Measurements from ENCODE around the gene PDLIM7.

Gene PDLIM7

DNA sequence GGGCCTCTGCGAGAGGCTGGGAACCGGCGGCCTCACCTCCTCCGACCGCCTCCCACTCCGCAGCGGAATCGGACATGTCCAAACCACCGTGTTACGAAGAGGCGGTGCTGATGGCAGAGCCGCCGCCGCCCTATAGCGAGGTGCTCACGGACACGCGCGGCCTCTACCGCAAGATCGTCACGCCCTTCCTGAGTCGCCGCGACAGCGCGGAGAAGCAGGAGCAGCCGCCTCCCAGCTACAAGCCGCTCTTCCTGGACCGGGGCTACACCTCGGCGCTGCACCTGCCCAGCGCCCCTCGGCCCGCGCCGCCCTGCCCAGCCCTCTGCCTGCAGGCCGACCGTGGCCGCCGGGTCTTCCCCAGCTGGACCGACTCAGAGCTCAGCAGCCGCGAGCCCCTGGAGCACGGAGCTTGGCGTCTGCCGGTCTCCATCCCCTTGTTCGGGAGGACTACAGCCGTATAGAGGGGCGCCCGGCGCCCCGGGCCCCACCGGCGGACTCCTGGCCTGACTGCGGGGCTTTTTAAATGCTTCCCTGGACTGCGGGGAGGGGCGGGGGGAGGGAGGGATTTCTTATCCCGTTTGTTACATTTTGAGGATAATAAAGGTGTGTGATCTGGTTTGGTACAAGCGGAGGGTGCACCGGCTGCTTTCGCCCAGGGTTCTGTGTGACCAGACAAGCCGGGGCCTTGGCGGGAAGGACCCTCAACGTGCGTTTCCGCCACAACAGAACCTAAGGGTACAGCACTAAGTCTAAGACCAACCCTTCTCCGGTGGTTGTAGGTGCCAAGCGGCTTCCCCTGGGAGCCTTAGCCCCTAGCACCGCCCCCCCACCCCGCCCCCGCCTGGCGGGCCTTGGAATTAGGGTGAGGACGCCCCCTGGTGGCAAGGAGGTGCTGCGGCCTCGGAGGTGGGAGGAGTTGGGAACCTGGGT, 41.5 kb downstream of the PDLIM7 start:
- peak; percentile 99 for DNase-seq

DNA sequence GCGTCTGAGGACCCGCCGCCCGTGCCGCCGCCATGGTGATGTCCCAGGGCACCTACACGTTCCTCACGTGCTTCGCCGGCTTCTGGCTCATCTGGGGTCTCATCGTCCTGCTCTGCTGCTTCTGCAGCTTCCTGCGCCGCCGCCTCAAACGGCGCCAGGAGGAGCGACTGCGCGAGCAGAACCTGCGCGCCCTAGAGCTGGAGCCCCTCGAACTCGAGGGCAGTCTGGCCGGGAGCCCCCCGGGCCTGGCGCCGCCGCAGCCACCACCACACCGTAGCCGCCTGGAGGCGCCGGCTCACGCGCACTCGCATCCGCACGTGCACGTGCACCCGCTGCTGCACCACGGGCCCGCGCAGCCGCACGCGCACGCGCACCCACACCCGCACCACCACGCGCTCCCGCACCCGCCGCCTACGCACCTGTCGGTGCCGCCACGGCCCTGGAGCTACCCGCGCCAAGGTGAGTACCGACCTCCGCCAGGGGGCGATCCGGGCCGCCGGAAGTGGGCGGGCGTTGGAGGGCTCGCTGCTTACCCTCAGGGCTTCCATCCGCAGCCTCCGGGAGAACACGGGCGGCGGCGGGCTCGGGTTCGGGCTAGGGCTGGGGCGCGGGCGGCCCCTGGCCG, 42.3 kb downstream of the PDLIM7 start:
- peak; percentile 92 for DNase-seq

DNA sequence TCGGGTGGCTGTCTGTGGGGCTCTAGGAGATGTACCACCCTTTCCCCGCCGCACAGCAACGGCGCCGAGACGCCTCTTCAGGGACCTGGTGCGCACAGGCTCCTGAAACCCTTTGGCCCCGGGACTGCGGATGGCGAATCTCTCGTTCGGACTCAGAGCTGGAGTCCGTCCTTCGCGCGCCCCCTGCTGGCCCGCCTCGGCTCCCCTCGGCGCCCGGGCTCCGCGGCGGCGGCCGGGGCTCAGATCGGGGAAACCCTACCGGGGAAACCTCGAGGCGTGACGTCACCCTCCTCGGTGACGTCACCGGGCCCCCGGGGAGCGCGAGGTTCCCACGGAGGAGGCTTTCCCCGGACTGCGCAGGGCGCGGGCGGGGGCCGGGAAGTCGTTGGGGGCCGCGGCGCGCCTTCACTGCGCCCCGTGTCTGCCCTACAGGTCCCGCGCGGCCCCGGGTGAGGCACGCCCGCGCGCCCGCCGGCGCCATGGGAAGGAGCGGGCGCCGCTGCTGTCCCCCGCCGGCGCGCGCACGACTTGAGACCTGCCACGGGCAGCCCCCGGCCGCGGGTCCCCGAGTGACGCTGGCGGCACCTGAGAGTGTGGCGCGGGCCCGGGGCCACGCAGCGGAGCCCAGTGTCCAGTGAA, 42.9 kb downstream of the PDLIM7 start:
- DNase-seq: peak; percentile 98

DNA sequence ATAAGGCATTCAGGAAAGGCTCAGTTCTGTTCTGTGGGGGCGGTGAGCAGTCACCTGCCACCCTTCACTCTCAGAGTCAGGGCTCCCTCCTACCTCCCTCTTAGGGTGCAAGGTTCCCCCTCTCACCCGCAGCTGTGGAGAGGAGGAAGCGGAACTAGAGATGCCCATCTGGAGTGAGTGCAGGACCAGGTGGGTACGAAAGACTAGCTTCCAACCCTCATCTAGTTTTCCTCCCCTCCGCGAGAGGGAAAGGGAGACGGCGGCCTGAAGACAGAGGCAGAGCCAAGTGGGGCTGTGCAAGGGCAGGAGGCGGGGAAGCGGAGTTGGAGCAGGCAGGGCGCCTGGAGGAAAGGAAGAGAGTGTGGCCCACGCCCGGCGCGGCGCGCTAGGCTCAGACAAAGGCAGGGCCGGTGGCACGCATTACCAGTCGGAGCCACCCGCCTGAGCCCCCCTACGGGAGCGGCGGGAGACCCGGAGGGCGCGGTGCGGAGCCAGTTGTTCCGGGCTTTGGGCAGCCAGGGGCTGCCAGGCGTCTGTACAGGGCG, 43.5 kb downstream of the PDLIM7 start:
- DNase-seq: no peak

DNA sequence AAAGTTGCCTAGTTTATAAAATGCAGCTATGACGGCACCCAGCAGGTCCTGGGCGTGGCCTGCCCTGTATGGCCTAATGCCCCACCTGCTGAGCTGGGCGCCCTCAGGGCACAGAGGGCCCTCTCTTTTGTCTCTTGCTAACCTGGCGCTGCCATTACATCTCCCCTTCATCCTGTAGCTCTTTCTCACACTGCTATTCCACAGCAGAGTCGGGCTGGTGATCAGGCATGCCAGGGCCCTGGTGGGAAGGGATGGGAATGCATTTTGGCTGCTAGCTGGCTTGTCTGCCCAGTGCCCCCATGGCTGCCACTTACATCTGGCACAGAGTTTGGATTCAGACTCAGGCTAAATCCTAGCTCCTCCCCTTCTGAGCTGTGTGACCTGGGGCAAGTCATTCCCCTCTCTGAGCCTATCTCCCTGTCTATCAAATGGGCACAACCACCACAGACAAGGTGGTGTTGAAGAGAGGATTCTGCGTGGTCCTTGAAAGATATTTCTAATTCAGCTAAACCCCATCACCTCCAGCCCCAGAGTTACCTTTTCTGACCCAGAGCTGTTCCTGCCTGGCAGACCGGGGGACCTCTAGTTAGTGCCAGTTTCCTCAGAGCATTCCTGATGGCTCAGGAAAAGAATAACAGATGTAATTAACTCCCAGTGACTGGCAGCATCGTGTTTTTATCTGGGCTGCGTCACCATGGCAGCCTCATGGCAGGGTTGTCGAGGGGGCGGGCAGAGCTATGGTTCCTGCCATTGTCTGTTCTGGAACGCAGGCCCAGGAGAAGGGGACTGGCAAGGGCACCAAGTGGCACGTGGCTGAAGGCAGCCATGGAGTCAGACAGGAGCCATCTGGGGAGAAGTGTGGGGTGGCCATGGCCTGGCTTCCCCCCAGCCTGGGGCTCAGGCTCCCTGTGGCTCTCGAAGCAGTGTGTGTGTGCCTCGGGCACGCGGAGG, 44.4 kb downstream of the PDLIM7 start:
- DNase-seq: no peak

DNA sequence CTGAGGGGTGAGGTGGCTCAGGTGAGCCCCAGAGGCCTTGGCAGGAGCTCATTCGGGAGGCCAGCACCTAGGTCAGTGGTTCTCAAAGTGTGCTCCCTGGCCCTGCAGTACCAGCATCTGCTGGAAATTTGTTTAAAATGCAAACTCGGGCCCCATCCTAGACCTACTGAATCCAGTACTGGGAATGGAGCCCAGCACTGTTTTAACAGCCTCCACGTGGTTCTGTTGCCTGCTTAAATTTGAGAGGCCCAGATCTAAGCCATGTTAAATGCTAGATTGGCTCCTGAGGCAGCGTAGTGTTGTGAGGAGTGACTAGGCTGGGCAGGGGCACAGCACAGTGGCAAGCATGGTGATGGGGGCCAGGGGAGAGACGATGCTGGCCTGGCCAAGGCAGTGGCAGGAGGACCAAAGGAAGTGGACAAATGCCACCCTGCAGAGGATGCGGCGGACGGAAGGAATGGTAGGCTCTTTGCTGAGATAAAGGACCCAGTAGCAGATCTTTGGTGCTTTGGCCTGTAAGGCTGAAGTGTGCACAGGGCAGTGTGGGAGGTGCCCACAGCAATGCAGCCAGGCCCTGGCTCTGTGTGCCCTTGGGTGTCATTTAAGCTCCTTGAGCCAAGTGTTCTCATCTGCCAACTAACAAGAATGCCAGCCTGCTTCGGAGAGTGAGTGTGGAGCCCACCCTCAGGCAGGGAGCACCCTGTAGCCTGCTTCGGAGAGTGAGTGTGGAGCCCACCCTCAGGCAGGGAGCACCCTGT, 46.6 kb downstream of the PDLIM7 start:
- no peak for DNase-seq

DNA sequence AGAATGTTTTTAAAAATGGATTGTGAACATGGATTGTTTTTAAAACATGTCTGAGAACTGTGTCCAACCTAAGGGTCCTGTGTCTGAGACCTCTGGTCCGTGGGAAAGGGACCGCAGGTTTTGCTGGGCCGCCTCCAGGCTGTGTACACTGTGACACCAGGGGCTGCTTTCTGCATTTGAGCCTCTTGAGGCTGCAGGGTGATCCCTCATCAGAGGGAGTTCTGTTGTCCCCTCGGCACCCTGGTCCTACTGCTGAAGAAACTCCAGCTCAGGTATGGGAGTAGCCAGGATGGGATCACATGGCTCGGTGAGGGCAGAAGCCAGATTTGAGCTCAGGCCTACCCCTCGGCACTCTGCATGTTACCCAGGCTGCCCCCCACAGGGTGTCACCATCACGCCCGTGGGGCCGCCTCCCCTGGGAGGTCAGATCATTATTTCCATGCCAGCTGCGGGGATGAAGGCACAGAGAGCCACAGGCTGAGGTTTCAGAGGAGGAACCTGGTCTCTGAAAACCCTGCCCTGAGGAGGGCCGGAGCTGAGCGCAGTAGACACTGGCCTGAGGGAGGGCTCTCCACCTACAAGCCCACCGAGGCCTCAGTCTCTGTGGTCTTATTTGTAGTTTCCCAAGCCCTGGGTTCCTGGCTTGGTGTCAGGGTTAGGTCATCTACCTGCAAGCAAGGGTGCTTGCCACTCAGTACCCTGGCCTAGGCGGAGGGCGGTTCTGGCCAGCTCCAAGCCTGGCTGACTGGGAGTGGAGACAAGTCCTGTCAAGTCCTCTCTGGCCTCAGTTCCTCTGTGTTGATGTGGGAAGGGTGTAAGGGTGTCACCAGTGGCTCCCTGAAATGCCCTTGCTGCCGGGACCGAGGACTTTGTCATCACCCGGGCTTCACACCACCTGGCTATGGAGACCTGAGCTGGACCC, 48.0 kb downstream of the PDLIM7 start:
- no peak for DNase-seq

DNA sequence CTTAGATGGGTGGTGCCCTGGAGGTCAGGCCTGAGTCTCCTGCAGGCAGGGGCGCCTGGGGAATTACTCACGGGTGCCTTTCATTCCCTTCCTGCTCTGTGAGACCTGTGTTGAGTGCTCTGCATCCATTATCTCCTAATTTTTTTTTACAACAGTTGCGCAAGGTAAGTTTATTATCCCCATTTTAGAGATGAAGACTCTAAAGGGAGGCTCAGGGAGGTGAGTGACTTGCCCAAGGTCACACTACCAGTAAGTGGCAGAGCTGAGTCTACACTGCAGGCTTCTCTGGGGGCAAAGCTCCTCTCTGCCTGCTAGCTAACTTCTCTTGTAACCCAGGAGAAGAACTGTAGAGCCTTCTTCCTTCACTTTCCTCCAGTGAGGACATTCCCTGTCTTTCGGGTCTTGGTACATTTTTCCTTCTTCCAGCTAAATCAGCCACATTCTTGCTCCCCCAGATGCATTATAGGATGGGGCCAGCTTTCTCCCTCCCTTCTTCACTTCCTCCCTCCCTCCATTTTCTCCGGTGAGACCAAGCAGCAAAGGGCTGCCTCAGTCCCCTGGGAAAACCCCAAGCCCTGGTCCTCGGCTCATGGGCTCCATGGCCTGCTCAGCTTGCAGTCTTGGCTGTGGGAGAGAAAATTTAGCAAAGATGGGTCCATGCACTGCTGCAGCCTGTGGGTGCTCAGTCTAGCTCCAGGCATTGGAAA, 49.0 kb downstream of the PDLIM7 start:
- DNase-seq: no peak

DNA sequence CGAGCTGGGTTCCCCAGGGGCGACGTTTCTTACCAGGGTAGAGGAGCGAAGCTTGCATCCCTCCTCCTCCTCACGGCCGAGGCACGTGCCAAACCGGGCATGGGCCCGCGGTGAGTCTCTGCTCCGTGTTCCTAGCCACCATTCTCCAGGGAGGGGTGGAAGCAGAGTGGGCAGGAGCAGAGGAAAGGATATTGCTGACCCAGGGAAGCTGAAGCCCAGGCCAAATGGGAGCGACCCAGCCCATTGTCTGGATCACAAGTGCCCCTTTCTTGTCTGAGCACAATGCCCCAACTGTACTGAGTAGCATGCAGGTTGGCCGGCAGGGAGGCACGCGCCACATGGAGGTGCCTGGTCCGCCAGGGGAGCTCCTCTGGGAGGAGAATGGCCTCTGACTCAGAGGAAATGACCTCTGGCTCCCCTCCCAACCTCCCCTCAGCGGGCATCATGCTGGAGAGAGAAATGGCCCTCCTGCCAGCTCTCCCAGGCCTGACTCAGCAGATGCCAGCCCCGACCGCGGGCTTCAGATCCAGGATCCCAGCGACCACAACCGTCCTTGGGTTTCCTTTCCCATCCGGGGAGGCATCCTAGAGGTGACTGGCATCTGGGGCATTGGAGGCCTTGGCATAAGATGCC, 49.7 kb downstream of the PDLIM7 start:
- no peak for DNase-seq

DNA sequence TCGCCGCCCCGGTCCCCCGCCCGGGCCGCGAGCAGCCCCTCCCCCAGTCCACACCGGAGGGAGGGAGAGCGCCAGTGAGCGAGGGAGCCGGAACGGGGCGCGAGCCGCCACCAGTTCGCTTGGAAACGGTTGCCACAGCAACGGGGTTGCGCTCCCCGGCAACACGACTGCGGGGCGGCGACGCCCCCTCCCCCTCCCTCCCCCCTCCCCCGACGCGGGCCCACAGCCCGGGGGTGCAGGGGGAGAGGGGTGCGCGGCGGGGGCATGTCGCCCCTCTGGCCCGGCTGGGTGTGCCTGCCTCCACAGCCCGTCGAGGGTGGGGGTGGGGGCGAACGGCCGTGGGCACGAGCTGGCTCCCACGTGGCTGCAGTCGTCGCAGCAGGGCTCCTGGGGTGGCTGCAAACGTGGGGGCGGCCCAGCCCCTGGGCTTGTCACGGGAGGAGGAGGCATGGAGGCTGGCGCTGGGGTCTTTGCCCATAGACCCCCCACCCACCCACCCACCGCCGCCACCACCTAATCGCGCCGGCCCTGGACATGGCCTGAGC, 50.3 kb downstream of the PDLIM7 start:
- DNase-seq: peak; percentile 76

DNA sequence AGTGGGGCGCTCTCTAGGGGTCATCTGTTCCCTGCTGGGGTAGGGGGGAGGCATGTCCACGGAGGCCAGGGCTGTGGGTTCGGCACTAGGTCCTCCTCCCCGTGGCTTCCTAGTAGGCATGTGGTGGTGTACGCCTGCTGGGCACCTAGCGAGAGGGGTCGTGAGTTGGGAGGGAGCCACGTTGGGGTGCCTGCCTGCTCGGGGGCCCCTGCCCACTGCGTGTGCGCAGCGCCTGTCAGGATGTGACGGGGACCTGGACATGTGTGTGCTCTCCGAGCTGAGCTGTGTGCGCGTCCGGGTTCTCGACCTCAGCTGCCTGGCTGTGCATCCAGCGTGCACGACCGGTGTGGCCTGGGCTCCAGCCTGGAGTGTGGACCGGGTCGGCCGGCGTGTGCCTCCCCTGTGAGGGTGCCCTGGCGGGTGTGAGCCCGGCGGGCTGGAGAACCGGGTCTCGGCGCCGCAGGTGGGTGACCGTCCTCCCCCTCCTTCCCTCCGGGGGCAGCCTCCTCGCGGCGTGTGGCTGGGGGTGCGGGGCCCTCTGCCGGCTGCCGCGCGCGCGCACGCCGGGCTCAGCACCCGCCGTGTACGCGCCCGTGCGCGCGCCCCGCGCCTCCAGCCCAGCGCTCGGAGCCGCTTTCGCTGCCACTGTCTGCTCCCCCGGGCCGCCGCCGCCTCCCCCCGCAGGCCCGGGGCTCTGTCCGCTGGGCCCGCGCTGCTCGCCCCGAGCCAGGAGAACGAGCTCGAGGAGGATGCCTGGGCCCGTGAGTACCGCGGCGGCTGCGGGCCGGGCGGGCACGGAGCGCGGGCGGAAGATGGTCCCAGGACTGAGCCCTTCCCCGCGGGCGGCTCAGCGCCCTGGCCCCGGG, 51.0 kb downstream of the PDLIM7 start, which contains the start of gene PRR7:
Gene PRR7, plus strand, starts transcription at position 615 of the 866 bp plus-strand sequence. CDS start 8,254 bp downstream, outside the sequence.
- DNase-seq: peak; percentile 63

DNA sequence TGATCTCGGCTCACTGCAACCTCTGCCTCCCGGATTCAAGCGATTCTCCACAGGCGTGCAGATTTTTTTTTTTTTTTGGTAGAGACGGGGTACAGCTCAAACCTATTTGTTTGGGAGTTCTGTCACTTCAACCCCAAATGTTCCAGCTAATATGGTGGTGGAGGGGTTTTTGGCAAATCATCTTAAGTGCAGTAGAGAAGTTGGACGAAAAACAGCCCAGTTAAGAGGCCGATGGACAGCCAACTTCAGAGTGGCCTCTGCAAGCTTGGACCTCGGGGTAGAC, 51.5 kb downstream of the PDLIM7 start:
- DNase-seq: no peak

DNA sequence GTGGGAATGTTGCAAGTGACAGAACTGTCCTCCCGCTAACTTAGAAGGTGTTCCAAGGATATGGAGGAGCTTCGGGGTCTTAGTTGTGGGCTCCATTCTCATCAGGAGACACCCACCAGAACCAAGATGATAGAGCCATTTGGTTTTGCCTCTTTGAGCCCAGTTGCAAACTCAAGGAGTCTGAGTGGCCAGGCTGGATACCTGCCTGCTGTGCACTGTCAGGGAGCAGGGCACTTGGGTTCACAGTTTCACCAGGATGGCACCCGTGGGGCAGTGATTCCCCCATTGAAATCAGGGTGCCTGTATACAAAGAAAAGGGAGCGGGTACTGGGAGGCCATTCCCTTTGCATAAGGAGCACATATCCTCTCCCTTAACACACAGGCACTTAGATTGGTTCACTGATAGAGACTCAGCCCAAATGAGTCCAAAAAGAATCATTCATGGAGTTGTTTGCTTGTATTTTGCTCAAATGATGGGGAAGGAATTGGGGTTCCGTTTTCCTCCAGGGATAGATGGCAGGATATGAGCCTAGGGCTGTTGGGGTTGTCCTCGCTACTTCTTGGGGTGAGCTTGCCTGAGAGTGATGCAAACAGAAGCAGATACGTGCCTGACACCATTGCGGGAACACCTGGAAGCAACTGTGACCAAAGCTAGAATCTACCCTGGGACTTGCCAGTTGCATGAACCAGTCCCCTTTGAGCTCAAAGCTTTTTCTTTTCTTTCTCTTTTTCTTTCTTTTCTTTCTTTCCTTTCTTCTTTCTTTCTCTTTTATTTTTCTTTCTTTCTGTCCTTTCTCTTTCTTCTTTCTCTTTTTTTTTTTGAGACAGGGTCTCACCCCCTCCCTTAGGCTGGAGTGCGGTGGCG, 52.1 kb downstream of the PDLIM7 start:
- no peak for DNase-seq

DNA sequence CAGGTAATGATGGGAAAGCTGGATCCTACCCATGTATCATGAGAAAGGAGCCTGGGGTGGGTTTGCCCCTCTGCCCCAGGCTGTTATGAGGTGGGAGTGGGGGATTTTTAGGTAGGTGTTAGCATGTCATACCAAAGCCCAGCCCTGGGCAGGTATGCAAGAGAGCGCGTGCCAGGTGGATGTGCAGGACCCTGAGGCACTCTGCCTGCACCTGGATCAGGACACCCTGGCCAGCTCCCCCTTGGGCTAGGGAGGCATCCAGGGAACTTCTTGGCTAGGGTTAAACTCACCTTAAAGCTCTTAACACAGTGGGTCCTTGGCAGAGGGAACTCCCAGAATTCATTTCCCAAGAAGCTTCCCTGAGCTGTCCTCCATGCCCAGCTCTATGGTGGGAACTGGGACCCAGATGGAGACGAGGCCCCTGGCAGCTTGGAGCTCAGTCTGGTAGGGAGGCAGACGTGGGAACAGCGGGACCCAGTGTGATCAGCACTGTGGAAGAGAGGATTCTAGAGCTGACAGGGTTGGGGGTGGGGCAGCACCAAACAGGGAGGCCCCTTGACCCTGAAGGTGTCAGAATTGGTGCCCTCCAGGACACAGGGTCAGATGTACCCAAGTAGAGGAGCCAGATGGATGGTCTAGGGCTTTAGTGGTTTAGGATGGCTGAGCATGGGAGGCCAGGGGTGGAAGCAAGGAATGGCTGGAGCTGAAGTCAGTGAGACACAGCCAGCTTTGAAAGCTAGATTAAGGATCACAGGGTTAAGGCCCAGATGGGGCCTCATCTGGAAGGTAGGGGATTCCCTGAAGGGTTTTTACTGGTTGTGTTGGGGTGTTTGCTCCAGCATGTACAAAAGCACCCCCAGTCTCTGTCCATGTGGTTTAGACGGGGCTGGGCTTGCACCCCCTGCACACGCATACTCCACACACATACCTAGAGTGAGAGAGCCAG, 53.0 kb downstream of the PDLIM7 start:
- no peak for DNase-seq

DNA sequence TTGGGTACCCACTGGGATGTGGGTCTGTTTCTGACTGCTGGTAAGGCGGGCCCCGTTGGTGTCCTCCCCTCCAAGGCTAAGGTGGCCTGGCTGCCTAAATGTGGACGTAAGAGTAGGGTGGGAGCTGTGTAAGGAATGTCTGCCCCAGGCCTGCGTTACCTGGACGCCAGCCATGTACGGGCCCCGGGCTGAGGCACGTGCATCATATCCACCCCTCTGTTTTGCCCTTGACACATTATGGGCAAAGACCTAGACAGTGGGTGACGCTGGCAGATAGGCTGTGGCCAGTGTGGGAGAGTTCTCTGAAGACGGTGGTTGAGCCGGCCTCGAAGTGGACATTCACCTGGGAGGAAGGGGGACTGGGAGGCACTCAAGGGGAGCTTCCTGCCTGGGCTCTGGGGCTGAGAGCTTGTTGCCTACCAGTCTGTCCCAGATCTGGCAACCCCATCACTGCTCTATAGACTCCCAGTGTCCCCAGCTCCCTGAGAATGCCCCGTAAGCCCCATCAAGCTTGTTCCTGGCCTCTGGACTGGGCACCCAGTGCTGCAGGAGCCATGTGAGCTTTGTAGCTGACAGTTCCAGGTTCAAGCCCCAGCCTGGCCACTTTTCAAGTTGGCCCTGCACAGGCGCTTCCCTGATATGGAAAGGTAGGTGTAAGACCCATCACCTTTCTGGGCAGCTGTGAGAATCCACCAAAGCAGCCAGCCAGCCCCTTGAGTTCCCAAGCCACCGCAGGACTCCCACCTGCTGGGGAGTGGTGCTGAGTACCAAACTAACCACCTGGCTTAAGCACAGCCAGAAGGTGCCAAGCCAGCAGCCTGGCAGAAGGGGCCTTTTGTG, 54.0 kb downstream of the PDLIM7 start:
- DNase-seq: no peak

All from T-helper 9 cell (primary cell).